ENCODE measurements around the gene NHERF1. TPM values are rescaled to one million over a fixed set of nuclear protein-coding genes. Genes with fewer than 3 reads are reported as not detected.
A peak's percentile ranks its signal among the peaks of the same experiment; 100 is the strongest.

The NHERF1 gene
- total and polyA plus RNA-seq, 2 of the 13 experiments (the other 11 are each of a cell fraction or from before 2014, with no cell fraction given) = 169 to 269 TPM

- TF ChIP-seq NONO (IDR thresholded peaks at IDR 0.05) (no peak), NONO (CRISPR knock-in tag; conservative IDR thresholded peaks at IDR 0.05) (peak; percentile 89; the same call in 1 of the 2 replicates), FOXP4 (CRISPR knock-in tag; IDR thresholded peaks at IDR 0.05) (peak; percentile 85), SIN3A (IDR thresholded peaks at IDR 0.05; ENCODE audit: borderline replicate concordance, low read depth, low read length) (peak; percentile 85; the same call in 1 of the 2 replicates), GFI1 (CRISPR knock-in tag; IDR thresholded peaks at IDR 0.05; ENCODE audit: borderline replicate concordance) (peak; percentile 88), KDM1A (CRISPR knock-in tag; IDR thresholded peaks at IDR 0.05) (peak; percentile 28; the same call in 1 of the 2 replicates), NCOA1 (CRISPR knock-in tag; IDR thresholded peaks at IDR 0.05) (0 out of 2 replicates have a peak, but pooled peaks have one; percentile 45), BRCA1 (CRISPR knock-in tag; IDR thresholded peaks at IDR 0.05) (0 out of 2 replicates have a peak, but pooled peaks have one; percentile 27), GATAD2A (CRISPR knock-in tag; IDR thresholded peaks at IDR 0.05) (peak; percentile 95), ATF5 (CRISPR knock-in tag; IDR thresholded peaks at IDR 0.05; ENCODE audit: low read depth) (no peak), NFRKB (IDR thresholded peaks at IDR 0.05) (no peak), RARA (CRISPR knock-in tag; IDR thresholded peaks at IDR 0.05) (peak; percentile 61), JARID2 (CRISPR knock-in tag; IDR thresholded peaks at IDR 0.05; ENCODE audit: insufficient replicate concordance) (peak; percentile 47), TCF12 (IDR thresholded peaks at IDR 0.05) (no peak), TCF12 (CRISPR knock-in tag; IDR thresholded peaks at IDR 0.05) (peak; percentile 85; the same call in 1 of the 2 replicates), PAXIP1 (CRISPR knock-in tag; conservative IDR thresholded peaks at IDR 0.05) (peak; percentile 100), AKAP8 (CRISPR knock-in tag; IDR thresholded peaks at IDR 0.05) (peak; percentile 89), ZBTB44 (CRISPR knock-in tag; IDR thresholded peaks at IDR 0.05) (no peak), ZNF724P (CRISPR knock-in tag; IDR thresholded peaks at IDR 0.05; ENCODE audit: borderline replicate concordance) (0 out of 2 replicates have a peak, but pooled peaks have one; percentile 55), ZBTB14 (CRISPR knock-in tag; IDR thresholded peaks at IDR 0.05) (no peak)
These were observed 15.3 kb downstream of the NHERF1 start (continued) for GRCh38 chr17:74763565-74764387.
